HG03159 (cell line): ENCODE results near the gene NOPCHAP1.

Source experiments
- ATAC-seq: cut with Tn5 transposase; IDR thresholded peaks from one replicate; pipeline ENCODE4 v1.9.1; 2021; ENCODE audit warnings: mild to moderate bottlenecking, moderate library complexity; ENCODE audit not compliant: unreplicated experiment

The NOPCHAP1 gene

DNA sequence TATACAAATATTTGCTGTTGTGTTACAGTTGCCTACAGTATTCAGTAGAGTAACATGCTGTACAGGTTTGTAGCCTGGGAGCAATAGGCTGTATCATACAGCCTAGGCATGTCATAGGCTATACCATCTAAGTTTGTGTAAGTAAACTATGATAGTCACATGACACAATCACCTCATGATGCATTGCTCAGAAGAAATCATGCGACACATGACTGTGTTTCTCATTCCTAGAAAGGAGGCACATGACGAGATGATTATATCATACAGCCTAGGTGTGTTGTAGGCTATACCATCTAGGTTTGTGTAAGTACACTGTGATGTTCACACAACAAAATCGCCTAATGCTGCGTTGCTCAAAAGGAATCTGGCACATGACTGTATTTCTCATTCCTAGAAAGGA, 31.9 kb downstream of the NOPCHAP1 start:
- no peak for ATAC-seq

DNA sequence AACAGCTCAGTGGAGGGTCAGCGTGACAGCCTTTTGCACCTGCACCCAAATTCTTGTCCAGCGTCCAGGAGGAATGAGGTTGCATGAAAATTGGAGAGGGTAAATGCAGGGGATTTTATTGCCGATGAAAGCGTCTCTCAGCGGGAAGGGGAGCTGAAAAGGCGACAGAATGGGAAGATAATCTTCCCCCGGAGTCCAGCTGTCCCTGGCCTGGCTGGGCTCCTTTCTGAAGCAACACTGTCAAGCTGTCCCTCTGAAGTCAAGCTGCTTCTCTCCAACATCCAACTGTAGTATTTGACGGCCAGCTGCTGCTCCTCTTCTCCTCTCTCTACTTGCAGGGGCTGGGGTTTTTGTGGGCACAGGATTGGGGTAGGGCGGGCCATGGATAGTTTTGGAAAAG, 32.7 kb downstream of the NOPCHAP1 start:
- no peak for ATAC-seq

- ATAC-seq: no peak
Observed at GRCh38 chr12:105020241-105020962, 34.3 kb downstream of the NOPCHAP1 start.

- ATAC-seq: no peak
Observed at GRCh38 chr12:105024928-105025327, 38.8 kb downstream of the NOPCHAP1 start.

GRCh38 chr12:105025890-105026289, 39.8 kb downstream of the NOPCHAP1 start:
- ATAC-seq: no peak

- no peak for ATAC-seq
Observed at GRCh38 chr12:105026411-105026810, 40.3 kb downstream of the NOPCHAP1 start.

- ATAC-seq: peak; percentile 88
Observed at GRCh38 chr12:105030820-105031807, 45.0 kb downstream of the NOPCHAP1 start.

- no peak for ATAC-seq
Observed at GRCh38 chr12:105032703-105033357, 46.7 kb downstream of the NOPCHAP1 start.

GRCh38 chr12:105033851-105034250, 47.7 kb downstream of the NOPCHAP1 start:
- no peak for ATAC-seq
